HepG2 (cell line): ENCODE results near the gene CAPN9. TPM values are rescaled to one million over a fixed set of nuclear protein-coding genes. Genes with fewer than 3 reads are reported as not detected.

Experiments
- ATAD3A ChIP-seq: sonication (generic); formaldehyde crosslinking; IDR thresholded peaks from 2 replicates; pipeline ENCODE4 v1.4.0; 2020; ENCODE audit warnings: missing genetic modification reagents
- ATF2 ChIP-seq: sonication (generic); formaldehyde crosslinking; IDR thresholded peaks from 2 replicates; pipeline ENCODE4 v1.4.0; 2020; ENCODE audit warnings: missing genetic modification reagents
- BRF2 ChIP-seq: sonication (generic); formaldehyde crosslinking; IDR thresholded peaks from 2 replicates; pipeline ENCODE4 v1.8.1; 2022; ENCODE audit warnings: mild to moderate bottlenecking, missing genetic modification reagents
- CEBPB ChIP-seq: IDR thresholded peaks from 2 replicates; pipeline ENCODE4 v1.6.1; 2011; ENCODE audit warnings: low read depth, low read length, improper control_type of control experiment, borderline replicate concordance
- DRAP1 ChIP-seq: IDR thresholded peaks from 2 replicates; pipeline ENCODE4 v1.6.1; 2016; ENCODE audit warnings: missing genetic modification reagents, missing compliant biosample characterization
- GTF3A ChIP-seq: sonication (generic); formaldehyde crosslinking; conservative IDR thresholded peaks from 2 replicates; pipeline ENCODE4 v1.4.0; 2020; ENCODE audit warnings: mild to moderate bottlenecking, missing genetic modification reagents
- KDM1A ChIP-seq: IDR thresholded peaks from 2 replicates; pipeline ENCODE4 v1.6.1; 2016; ENCODE audit warnings: missing compliant biosample characterization
- KDM3A ChIP-seq: IDR thresholded peaks from 2 replicates; pipeline ENCODE4 v1.6.1; 2018; ENCODE audit warnings: low read depth, missing compliant biosample characterization
- MBD4 ChIP-seq: IDR thresholded peaks from 2 replicates; pipeline ENCODE4 v1.6.1; 2012; ENCODE audit warnings: low read length, inconsistent platforms, borderline replicate concordance
- NR0B2 ChIP-seq: sonication (generic); formaldehyde crosslinking; IDR thresholded peaks from 2 replicates; pipeline ENCODE4 v1.4.0; 2020; ENCODE audit warnings: mild to moderate bottlenecking, missing genetic modification reagents
- PCBP2 ChIP-seq: fragments of 200-400 bp; formaldehyde crosslinking; optimal IDR thresholded peaks from 2 replicates; pipeline ENCODE3; 2018; ENCODE audit warnings: low read length, low read depth; ENCODE audit not compliant: poor library complexity, severe bottlenecking
- RNF2 ChIP-seq: fragments of 450-650 bp; conservative IDR thresholded peaks from 2 replicates; pipeline ENCODE4 v1.6.1; 2016; ENCODE audit warnings: low read depth
- SMARCC2 ChIP-seq: fragments of 450-650 bp; IDR thresholded peaks from 2 replicates; pipeline ENCODE4 v1.6.1; 2017; ENCODE audit warnings: antibody characterized with exemption, mild to moderate bottlenecking
- SNAPC5 ChIP-seq: sonication (generic); formaldehyde crosslinking; IDR thresholded peaks from 2 replicates; pipeline ENCODE4 v1.8.1; 2023; ENCODE audit warnings: mild to moderate bottlenecking, missing genetic modification reagents, borderline replicate concordance
- TMF1 ChIP-seq: sonication (generic); formaldehyde crosslinking; IDR thresholded peaks from 2 replicates; pipeline ENCODE4 v1.8.1; 2022; ENCODE audit warnings: low read depth, missing genetic modification reagents
- ZFY ChIP-seq: sonication (generic); formaldehyde crosslinking; IDR thresholded peaks from 2 replicates; pipeline ENCODE4 v1.4.0; 2020; ENCODE audit warnings: missing genetic modification reagents
- ZNF280D ChIP-seq: sonication (generic); formaldehyde crosslinking; IDR thresholded peaks from 2 replicates; pipeline ENCODE4 v1.5.1; 2020; ENCODE audit warnings: mild to moderate bottlenecking, missing genetic modification reagents
- ZNF496 ChIP-seq: sonication (generic); formaldehyde crosslinking; IDR thresholded peaks from 2 replicates; pipeline ENCODE4 v1.8.1; 2023; ENCODE audit warnings: mild to moderate bottlenecking, moderate library complexity, missing genetic modification reagents; ENCODE audit not compliant: insufficient replicate concordance
- polyA plus RNA-seq, 8 experiments: library from polyadenylated mRNA; depleted of rRNA in 3 of 8; stranded (reverse) in 7 of 8; unstranded in 1 of 8; fragments of >200 nt; fragmentation: Illumina TruSeq in 4 of 8; extraction: Trizol in 4 of 8; gene quantifications; 2 replicates each; pipeline versions ENCODE4 v1.2.1 to v1.2.3, GENCODE V29; 2011 to 2016; ENCODE audit warnings: low read depth in 4 of 8, missing spikeins in 1 of 8, mixed read lengths in 1 of 8; ENCODE audit not compliant: insufficient read depth in 1 of 8
- total RNA-seq, 5 experiments: library from RNA; depleted of rRNA; stranded (reverse); fragments of >200 nt; fragmentation: Illumina TruSeq; extraction: Trizol; gene quantifications; 2 replicates each; pipeline ENCODE4 v1.2.3, GENCODE V29; 2016; ENCODE audit warnings: low read depth in 1 of 5
- TF ChIP-seq, protein P1 (sequence below): sonication (generic); formaldehyde crosslinking; IDR thresholded peaks from 2 replicates; pipeline ENCODE4 v1.5.1; 2020; ENCODE audit warnings: mild to moderate bottlenecking, missing genetic modification reagents, borderline replicate concordance
- TF ChIP-seq, protein P2 (sequence below): sonication (generic); formaldehyde crosslinking; IDR thresholded peaks from 2 replicates; pipeline ENCODE4 v1.8.0; 2022; ENCODE audit warnings: mild to moderate bottlenecking, missing genetic modification reagents, moderate library complexity

CAPN9 gene
- total and polyA plus RNA-seq, 2 of the 13 experiments (the other 11 are each of a cell fraction or from before 2014, with no cell fraction given) = 0.04 to 0.31 TPM

DNA sequence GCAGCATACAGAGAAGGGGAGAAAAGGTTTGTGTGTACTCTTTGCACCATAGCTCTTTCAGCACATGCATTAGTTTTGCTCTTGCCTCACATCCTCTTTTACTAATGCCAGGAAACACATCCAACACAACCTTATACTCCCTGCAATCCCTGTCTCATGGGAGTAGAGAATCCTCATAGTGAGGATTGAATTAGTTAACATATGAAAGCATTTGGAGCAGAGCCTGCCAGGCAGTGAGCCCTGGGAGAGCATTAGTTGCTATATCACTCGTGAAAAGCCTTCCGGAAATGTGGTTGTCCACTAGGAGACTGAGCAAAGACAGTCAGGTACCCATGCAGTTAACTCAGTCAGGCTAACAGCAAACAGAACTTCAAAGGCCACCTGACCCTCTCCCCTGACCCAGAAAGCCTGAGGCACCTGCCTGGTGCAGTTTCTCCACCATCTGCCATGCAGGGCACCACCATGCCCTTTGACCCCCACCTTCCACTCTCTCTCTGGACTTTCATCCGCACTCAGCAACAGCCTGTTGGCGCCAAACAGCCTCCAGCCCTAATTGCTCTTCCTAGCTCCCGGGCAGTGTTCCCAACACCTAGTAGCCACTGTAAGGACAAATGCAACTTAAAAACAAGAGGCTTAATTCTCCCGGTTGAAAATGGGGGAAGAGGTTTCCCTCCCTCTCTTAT lies 18.3 kb upstream of the CAPN9 start (continued):
- TF ChIP-seq ZNF280D (CRISPR knock-in tag) = peak; percentile 86
- TF ChIP-seq GTF3A (CRISPR knock-in tag) = no peak
- TF ChIP-seq SMARCC2 = no peak
- no peak for TF ChIP-seq ZNF496 (CRISPR knock-in tag)
- no peak; the same call in 1 of the 2 replicates for TF ChIP-seq TMF1 (CRISPR knock-in tag)
- TF ChIP-seq PCBP2 = no peak
- TF ChIP-seq, protein P1, sequence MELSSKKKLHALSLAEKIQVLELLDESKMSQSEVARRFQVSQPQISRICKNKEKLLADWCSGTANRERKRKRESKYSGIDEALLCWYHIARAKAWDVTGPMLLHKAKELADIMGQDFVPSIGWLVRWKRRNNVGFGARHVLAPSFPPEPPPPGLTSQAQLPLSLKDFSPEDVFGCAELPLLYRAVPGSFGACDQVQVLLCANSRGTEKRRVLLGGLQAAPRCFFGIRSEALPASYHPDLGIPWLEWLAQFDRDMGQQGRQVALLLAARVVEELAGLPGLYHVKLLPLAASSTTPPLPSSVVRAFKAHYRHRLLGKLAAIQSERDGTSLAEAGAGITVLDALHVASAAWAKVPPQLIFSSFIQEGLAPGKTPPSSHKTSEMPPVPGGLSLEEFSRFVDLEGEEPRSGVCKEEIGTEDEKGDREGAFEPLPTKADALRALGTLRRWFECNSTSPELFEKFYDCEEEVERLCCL (CRISPR knock-in tag) = no peak
- TF ChIP-seq KDM3A (CRISPR knock-in tag) = peak; percentile 96
- peak; percentile 73 for TF ChIP-seq ATF2 (CRISPR knock-in tag)
- TF ChIP-seq ZFY = no peak; the same call in 1 of the 2 replicates
- TF ChIP-seq RNF2 = peak; percentile 17; the same call in 1 of the 2 replicates
- peak; percentile 79; the same call in 1 of the 2 replicates for TF ChIP-seq SNAPC5
- peak; percentile 90 for TF ChIP-seq KDM1A (CRISPR knock-in tag)
- TF ChIP-seq CEBPB = peak; percentile 57; the same call in 1 of the 2 replicates
- no peak for TF ChIP-seq MBD4
- no peak for TF ChIP-seq ATAD3A (CRISPR knock-in tag)
- 0 out of 2 replicates have a peak, but pooled peaks have one; percentile 38 for TF ChIP-seq NR0B2 (CRISPR knock-in tag)
- no peak for TF ChIP-seq BRF2 (CRISPR knock-in tag)
- TF ChIP-seq DRAP1 (CRISPR knock-in tag) = peak; percentile 30; the same call in 1 of the 2 replicates
- TF ChIP-seq, protein P2, sequence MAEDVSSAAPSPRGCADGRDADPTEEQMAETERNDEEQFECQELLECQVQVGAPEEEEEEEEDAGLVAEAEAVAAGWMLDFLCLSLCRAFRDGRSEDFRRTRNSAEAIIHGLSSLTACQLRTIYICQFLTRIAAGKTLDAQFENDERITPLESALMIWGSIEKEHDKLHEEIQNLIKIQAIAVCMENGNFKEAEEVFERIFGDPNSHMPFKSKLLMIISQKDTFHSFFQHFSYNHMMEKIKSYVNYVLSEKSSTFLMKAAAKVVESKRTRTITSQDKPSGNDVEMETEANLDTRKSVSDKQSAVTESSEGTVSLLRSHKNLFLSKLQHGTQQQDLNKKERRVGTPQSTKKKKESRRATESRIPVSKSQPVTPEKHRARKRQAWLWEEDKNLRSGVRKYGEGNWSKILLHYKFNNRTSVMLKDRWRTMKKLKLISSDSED (CRISPR knock-in tag) = no peak
